WTC11 (cell line): ENCODE results near the gene PLCB2. TPM values are rescaled to one million over a fixed set of nuclear protein-coding genes. Genes with fewer than 3 reads are reported as not detected.

Source experiments
- ATAC-seq: fragments of 200-7000 bp; cut with Tn5 transposase; 2 replicates; pipeline ENCODE4 v1.10.0; 2021; ENCODE audit warnings: mild to moderate bottlenecking, moderate library complexity
- CTCF ChIA-PET: fragments of 300-600 bp; sonication (Branson Sonifier 250); formaldehyde crosslinking; loops from one replicate; lab custom pipeline; 2021; ENCODE audit warnings: antibody characterized with exemption; lab: Charles Lee
- POLR2A ChIA-PET: fragments of 350-600 bp; sonication (Branson Sonifier 250); formaldehyde crosslinking; loops from one replicate; lab custom pipeline; 2021; ENCODE audit warnings: antibody characterized with exemption; lab: Charles Lee
- DNase-seq: peaks from one replicate; pipeline ENCODE4 v3.0.0; 2021; ENCODE audit warnings: low spot score
- H3K27ac Mint-ChIP-seq: 2 replicates; pipeline ENCODE4 v1.8.0; 2021; ENCODE audit warnings: mixed read lengths
- H3K27me3 Mint-ChIP-seq: 2 replicates; pipeline ENCODE4 v1.8.0; 2021; ENCODE audit warnings: low read depth, mild to moderate bottlenecking, moderate library complexity, mixed read lengths
- H3K36me3 Mint-ChIP-seq: 2 replicates; pipeline ENCODE4 v1.8.0; 2021; ENCODE audit warnings: mixed read lengths
- H3K4me1 Mint-ChIP-seq: 2 replicates; pipeline ENCODE4 v1.8.0; 2022; ENCODE audit warnings: mixed read lengths
- H3K4me3 Mint-ChIP-seq: 2 replicates; pipeline ENCODE4 v1.8.0; 2021; ENCODE audit warnings: mild to moderate bottlenecking, moderate library complexity, mixed read lengths
- H3K9me3 Mint-ChIP-seq: 2 replicates; pipeline ENCODE4 v1.8.0; 2021; ENCODE audit warnings: mixed read lengths
- CREB1 ChIP-seq: sonication (generic); formaldehyde crosslinking; IDR thresholded peaks from 2 replicates; pipeline ENCODE4 v1.8.0; 2023; ENCODE audit warnings: mild to moderate bottlenecking, missing genetic modification reagents
- EMX1 ChIP-seq: fragments of 250-450 bp; sonication (Bioruptor Pico); IDR thresholded peaks from 2 replicates; pipeline ENCODE4 v1.8.0; 2021; ENCODE audit warnings: mild to moderate bottlenecking
- ETV6 ChIP-seq: sonication (generic); formaldehyde crosslinking; IDR thresholded peaks from 2 replicates; pipeline ENCODE4 v1.8.1; 2022; ENCODE audit warnings: mild to moderate bottlenecking, missing genetic modification reagents
- GABPB1 ChIP-seq: sonication (generic); formaldehyde crosslinking; IDR thresholded peaks from 2 replicates; pipeline ENCODE4 v1.8.1; 2023; ENCODE audit warnings: mild to moderate bottlenecking, missing genetic modification reagents
- HMGA2 ChIP-seq: fragments of 250-450 bp; sonication (Bioruptor Pico); IDR thresholded peaks from 2 replicates; pipeline ENCODE4 v1.4.0; 2021; ENCODE audit warnings: mild to moderate bottlenecking, moderate library complexity
- IRF1 ChIP-seq: sonication (generic); formaldehyde crosslinking; IDR thresholded peaks from 2 replicates; pipeline ENCODE4 v1.8.0; 2023; ENCODE audit warnings: missing genetic modification reagents
- NR1H2 ChIP-seq: sonication (generic); formaldehyde crosslinking; IDR thresholded peaks from 2 replicates; pipeline ENCODE4 v1.9.0; 2021; ENCODE audit warnings: mild to moderate bottlenecking, moderate library complexity, missing genetic modification reagents
- NR2C2 ChIP-seq: sonication (generic); formaldehyde crosslinking; IDR thresholded peaks from 2 replicates; pipeline ENCODE4 v1.8.0; 2022; ENCODE audit warnings: mild to moderate bottlenecking, missing genetic modification reagents
- NR3C1 ChIP-seq: sonication (generic); formaldehyde crosslinking; conservative IDR thresholded peaks from 2 replicates; pipeline ENCODE4 v1.8.1; 2023; ENCODE audit warnings: low read depth, mild to moderate bottlenecking, missing genetic modification reagents
- RORB ChIP-seq: fragments of 250-450 bp; sonication (Bioruptor Pico); IDR thresholded peaks from 2 replicates; pipeline ENCODE4 v1.9.0; 2021; ENCODE audit warnings: mild to moderate bottlenecking
- STAT6 ChIP-seq: sonication (generic); formaldehyde crosslinking; conservative IDR thresholded peaks from 2 replicates; pipeline ENCODE4 v1.8.1; 2023; ENCODE audit warnings: mild to moderate bottlenecking, low read depth, missing genetic modification reagents, moderate library complexity
- TCF7 ChIP-seq: sonication (generic); formaldehyde crosslinking; IDR thresholded peaks from 2 replicates; pipeline ENCODE4 v1.8.0; 2022; ENCODE audit warnings: mild to moderate bottlenecking, low read depth, missing genetic modification reagents, moderate library complexity
- ZNF138 ChIP-seq: sonication (generic); formaldehyde crosslinking; conservative IDR thresholded peaks from 2 replicates; pipeline ENCODE4 v1.8.1; 2022; ENCODE audit warnings: mild to moderate bottlenecking, moderate library complexity, missing genetic modification reagents
- ZNF281 ChIP-seq: sonication (generic); formaldehyde crosslinking; IDR thresholded peaks from 2 replicates; pipeline ENCODE4 v1.8.0; 2023; ENCODE audit warnings: mild to moderate bottlenecking, missing genetic modification reagents
- ZNF423 ChIP-seq: fragments of 250-450 bp; sonication (Bioruptor Pico); IDR thresholded peaks from 2 replicates; pipeline ENCODE4 v2.1.2; 2022; ENCODE audit warnings: mild to moderate bottlenecking, moderate library complexity
- total RNA-seq: library from RNA; stranded (reverse); gene quantifications from 3 replicates; pipeline ENCODE4 v1.2.3, GENCODE V29; 2021

PLCB2 gene
- total RNA-seq, 1 experiment from 2014 or later, result 15.2 TPM

GRCh38 chr15:40296561-40297230 is 11.0 kb downstream of the PLCB2 start (continued):
- no peak for TF ChIP-seq ZNF281 (CRISPR knock-in tag)
- TF ChIP-seq CREB1 (CRISPR knock-in tag), result no peak
- TF ChIP-seq GABPB1 (CRISPR knock-in tag), result no peak

- Mint-ChIP-seq H3K4me3 (no peak overlapping the region), H3K4me1 (peaks cover 23% of the 10 kb centered on the region), H3K36me3 (peaks cover 18% of the 10 kb centered on the region), H3K27ac (no peak overlapping the region), H3K27me3 (peaks cover 26% of the 10 kb centered on the region), H3K9me3 (peaks cover 16% of the 10 kb centered on the region)
- DNase-seq, result no peak
- TF ChIP-seq NR1H2, result no peak
- no peak for TF ChIP-seq TCF7
- ChIA-PET POLR2A (no interaction called here), CTCF (interaction anchor here (1.0 to 4.3 kb wide), 6 partner anchors 11 to 42 kb away, joined by 3 to 23 read pairs (median 12); partner anchors contain the start of gene PLCB2)
- ATAC-seq, result no peak
These were observed 11.7 kb downstream of the PLCB2 start for GRCh38 chr15:40295877-40296560.

- CTCF ChIA-PET, result interaction anchor here (1.0 to 4.3 kb wide), 3 partner anchors 13 to 21 kb away, joined by 3 to 23 read pairs (median 18); partner anchors contain the start of gene PLCB2
- Mint-ChIP-seq H3K36me3 (peaks cover 13% of the 10 kb centered on the region), H3K9me3 (peaks cover 11% of the 10 kb centered on the region), H3K27ac (no peak overlapping the region), H3K27me3 (peaks cover 29% of the 10 kb centered on the region), H3K4me1 (peaks cover 23% of the 10 kb centered on the region), H3K4me3 (no peak overlapping the region)
- DNase-seq (no peak), ATAC-seq (no peak)
- TF ChIP-seq ETV6 (CRISPR knock-in tag) (no peak), RORB (CRISPR knock-in tag) (no peak), STAT6 (no peak), NR3C1 (CRISPR knock-in tag) (no peak), HMGA2 (CRISPR knock-in tag) (no peak), NR1H2 (no peak), ZNF423 (no peak), EMX1 (CRISPR knock-in tag) (no peak)
- POLR2A ChIA-PET, result no interaction called here
These were observed 12.4 kb downstream of the PLCB2 start for GRCh38 chr15:40295297-40295696.

GRCh38 chr15:40293905-40294895 is 13.5 kb downstream of the PLCB2 start:
- POLR2A ChIA-PET, result interaction anchor here (1.0 kb wide), 1 partner anchor 9 kb away, joined by 3 read pairs; no protein-coding TSS in a partner anchor
- Mint-ChIP-seq H3K4me3 (no peak overlapping the region), H3K9me3 (peaks cover 3% of the 10 kb centered on the region), H3K27me3 (peaks cover 40% of the 10 kb centered on the region), H3K27ac (no peak overlapping the region), H3K36me3 (peaks cover 5% of the 10 kb centered on the region), H3K4me1 (peaks cover 27% of the 10 kb centered on the region)
- DNase-seq (no peak), ATAC-seq (no peak)
- no peak for TF ChIP-seq NR2C2 (CRISPR knock-in tag)
- TF ChIP-seq ZNF138, result no peak
- no peak for TF ChIP-seq IRF1
- CTCF ChIA-PET, result interaction anchor here (1.0 to 13.0 kb wide), 7 partner anchors 12 to 29 kb away, joined by 3 to 341 read pairs (median 8); partner anchors contain the start of genes INAFM2 and PLCB2
